B cell (primary cell): ENCODE measurements around the gene PARK7.

ENCODE experiments used
- CTCF ChIP-seq: fragments of 200-600 bp; IDR thresholded peaks from one replicate; pipeline ENCODE4 v1.8.0; 2022; ENCODE audit warnings: antibody characterized with exemption, mild to moderate bottlenecking
- EZH2 ChIP-seq: IDR thresholded peaks from 2 replicates; pipeline ENCODE4 v1.6.1; 2012; ENCODE audit warnings: borderline replicate concordance, low read depth, mild to moderate bottlenecking, moderate library complexity, low read length; ENCODE audit not compliant: insufficient read depth, poor library complexity, severe bottlenecking

GRCh38 chr1:8015809-8016165 lies 54.3 kb downstream of the PARK7 start:
- TF ChIP-seq CTCF (no peak), EZH2 (no peak)
